AG04450 (cell line): Measurements from ENCODE around the gene DMP1. TPM values are rescaled to one million over a fixed set of nuclear protein-coding genes. Genes with fewer than 3 reads are reported as not detected.

ENCODE experiments used
- CTCF ChIA-PET: fragments of 300-600, 350-600 bp; formaldehyde crosslinking; extraction: SDS; loops from one replicate; lab custom pipeline; 2022; ENCODE audit warnings: antibody characterized with exemption, inconsistent platforms; lab: Charles Lee
- POLR2A ChIA-PET: fragments of 350-600 bp; formaldehyde crosslinking; extraction: SDS; loops from one replicate; lab custom pipeline; 2021; ENCODE audit warnings: antibody characterized with exemption, inconsistent platforms; lab: Yijun Ruan, JAX
- DNase-seq: peaks from one replicate; pipeline ENCODE4 v3.0.0-alpha.2; 2011; ENCODE audit warnings: low read depth, low spot score
- H3K27ac ChIP-seq: one replicate; pipeline ENCODE4 v1.5.1; 2012; ENCODE audit warnings: low read depth, low read length, control low read depth
- H3K27me3 ChIP-seq: one replicate; pipeline ENCODE4 v1.6.0; 2012; ENCODE audit warnings: low read length; ENCODE audit not compliant: control insufficient read depth, insufficient read depth
- H3K4me3 ChIP-seq: 2 replicates; pipeline ENCODE4 v1.5.1; 2011; ENCODE audit warnings: mild to moderate bottlenecking, low read depth, low read length, control low read depth
- H3K9me3 ChIP-seq: 2 replicates; pipeline ENCODE4 v1.5.1; 2012; ENCODE audit warnings: low read length; ENCODE audit not compliant: control insufficient read depth, insufficient read depth
- polyA plus RNA-seq: library from polyadenylated mRNA; depleted of rRNA; stranded (reverse); fragments of >200 nt; gene quantifications from 2 replicates; pipeline ENCODE4 v1.2.3, GENCODE V29; 2011
- TF ChIP-seq, protein P1 (sequence below): IDR thresholded peaks from 2 replicates; pipeline ENCODE4 v1.5.1; 2011; ENCODE audit warnings: low read depth, low read length, control low read depth, inconsistent platforms

The DMP1 gene
- polyA plus RNA-seq, 1 experiment = not detected

DNA sequence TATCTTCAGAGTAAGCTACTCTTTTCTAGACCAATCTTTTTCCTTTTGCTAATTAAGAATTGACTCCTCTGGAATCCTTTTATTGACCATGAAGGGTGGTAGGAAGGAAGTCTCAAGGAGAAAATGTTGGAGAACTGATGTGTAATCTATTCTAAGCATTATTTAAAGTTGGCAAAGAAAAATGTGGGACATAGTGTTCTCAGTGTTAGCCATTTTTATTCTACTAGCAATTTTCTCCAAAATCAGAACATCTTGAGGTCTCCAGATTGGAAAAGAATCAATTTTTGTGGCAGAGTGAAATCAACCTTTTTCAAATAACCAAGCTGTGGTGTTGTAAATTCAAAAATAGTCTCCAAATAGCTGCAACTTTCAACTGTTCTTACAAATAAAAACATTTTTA, 18.4 kb upstream of the DMP1 start:
- no peak overlapping the region for H3K27ac ChIP-seq
- ChIA-PET POLR2A (no interaction called here), CTCF (no interaction called here)
- TF ChIP-seq, protein P1, sequence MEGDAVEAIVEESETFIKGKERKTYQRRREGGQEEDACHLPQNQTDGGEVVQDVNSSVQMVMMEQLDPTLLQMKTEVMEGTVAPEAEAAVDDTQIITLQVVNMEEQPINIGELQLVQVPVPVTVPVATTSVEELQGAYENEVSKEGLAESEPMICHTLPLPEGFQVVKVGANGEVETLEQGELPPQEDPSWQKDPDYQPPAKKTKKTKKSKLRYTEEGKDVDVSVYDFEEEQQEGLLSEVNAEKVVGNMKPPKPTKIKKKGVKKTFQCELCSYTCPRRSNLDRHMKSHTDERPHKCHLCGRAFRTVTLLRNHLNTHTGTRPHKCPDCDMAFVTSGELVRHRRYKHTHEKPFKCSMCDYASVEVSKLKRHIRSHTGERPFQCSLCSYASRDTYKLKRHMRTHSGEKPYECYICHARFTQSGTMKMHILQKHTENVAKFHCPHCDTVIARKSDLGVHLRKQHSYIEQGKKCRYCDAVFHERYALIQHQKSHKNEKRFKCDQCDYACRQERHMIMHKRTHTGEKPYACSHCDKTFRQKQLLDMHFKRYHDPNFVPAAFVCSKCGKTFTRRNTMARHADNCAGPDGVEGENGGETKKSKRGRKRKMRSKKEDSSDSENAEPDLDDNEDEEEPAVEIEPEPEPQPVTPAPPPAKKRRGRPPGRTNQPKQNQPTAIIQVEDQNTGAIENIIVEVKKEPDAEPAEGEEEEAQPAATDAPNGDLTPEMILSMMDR = no peak
- no peak overlapping the region for H3K4me3 ChIP-seq
- DNase-seq = no peak
- no peaks in the 10 kb centered on the region for H3K27me3 ChIP-seq
- no peaks in the 10 kb centered on the region for H3K9me3 ChIP-seq

DNA sequence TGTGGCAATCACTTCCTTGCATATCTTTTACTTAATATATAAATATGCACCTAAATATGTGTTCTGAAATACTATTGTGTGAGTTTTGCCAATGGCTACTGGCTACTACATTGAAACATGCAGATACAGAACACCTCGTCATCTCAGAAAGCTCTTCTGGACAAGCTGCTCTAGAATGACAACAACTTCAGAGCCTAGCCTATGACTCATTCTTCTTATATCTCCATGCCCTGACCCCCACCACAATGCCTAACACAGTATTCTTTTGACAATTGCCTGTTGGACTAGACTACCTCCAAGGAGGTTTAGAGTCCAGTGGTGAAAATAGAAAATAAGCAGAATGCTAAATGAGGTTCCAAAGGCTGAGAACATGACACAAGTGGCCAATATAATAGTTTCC, 17.6 kb upstream of the DMP1 start:
- TF ChIP-seq, protein P1 = no peak
- no peaks in the 10 kb centered on the region for H3K27me3 ChIP-seq
- H3K9me3 ChIP-seq = no peaks in the 10 kb centered on the region
- CTCF ChIA-PET = no interaction called here
- no peak for DNase-seq
- no peak overlapping the region for H3K4me3 ChIP-seq
- POLR2A ChIA-PET = no interaction called here
- H3K27ac ChIP-seq = no peak overlapping the region

DNA sequence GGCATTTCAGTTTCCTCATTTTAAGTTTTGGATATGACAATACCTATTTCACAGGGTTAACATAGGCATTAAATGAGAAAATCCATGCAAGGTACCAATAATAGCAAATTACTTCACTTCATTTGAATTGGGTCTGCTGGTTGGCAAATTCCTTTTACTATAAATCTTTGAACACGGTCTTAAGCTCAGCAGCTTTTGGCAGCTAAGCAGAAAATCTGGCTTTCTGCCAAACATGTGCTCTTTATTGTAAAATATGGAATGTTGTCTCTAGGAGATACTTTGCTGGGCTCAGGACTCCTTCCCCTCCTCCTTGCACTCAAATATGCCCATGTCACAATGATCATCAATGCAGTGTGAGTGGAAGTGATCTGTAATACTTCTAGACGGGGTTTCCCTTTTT, 16.8 kb upstream of the DMP1 start:
- H3K4me3 ChIP-seq = no peak overlapping the region
- no peak overlapping the region for H3K27ac ChIP-seq
- H3K9me3 ChIP-seq = no peaks in the 10 kb centered on the region
- H3K27me3 ChIP-seq = no peaks in the 10 kb centered on the region
- ChIA-PET POLR2A (no interaction called here), CTCF (no interaction called here)
- TF ChIP-seq, protein P1 = no peak
- no peak for DNase-seq

DNA sequence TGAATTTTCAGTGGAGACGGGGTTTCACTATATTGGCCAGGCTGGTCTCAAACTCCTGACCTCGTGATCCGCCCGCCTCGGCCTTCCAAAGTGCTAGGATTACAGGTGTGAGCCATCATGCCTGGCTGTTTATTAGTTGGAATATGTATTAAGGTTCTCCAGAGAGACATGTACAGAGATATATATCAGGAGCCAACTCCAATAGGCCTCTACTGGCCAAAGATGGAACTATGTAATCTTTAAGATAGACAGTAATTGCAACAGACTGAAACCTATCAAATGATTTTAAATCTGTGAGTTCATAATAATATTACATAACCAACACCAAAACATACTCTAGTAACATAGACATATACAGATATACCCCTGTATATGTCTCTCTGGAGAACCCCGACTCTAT, 5.8 kb upstream of the DMP1 start:
- CTCF ChIA-PET = interaction anchor here (0.6 kb wide), 1 partner anchor 19 kb away, joined by 3 read pairs; no protein-coding TSS in a partner anchor
- H3K27ac ChIP-seq = no peak overlapping the region
- POLR2A ChIA-PET = no interaction called here
- DNase-seq = no peak
- H3K4me3 ChIP-seq = no peak overlapping the region
- no peaks in the 10 kb centered on the region for H3K9me3 ChIP-seq
- no peaks in the 10 kb centered on the region for H3K27me3 ChIP-seq
- TF ChIP-seq, protein P1 = no peak

DNA sequence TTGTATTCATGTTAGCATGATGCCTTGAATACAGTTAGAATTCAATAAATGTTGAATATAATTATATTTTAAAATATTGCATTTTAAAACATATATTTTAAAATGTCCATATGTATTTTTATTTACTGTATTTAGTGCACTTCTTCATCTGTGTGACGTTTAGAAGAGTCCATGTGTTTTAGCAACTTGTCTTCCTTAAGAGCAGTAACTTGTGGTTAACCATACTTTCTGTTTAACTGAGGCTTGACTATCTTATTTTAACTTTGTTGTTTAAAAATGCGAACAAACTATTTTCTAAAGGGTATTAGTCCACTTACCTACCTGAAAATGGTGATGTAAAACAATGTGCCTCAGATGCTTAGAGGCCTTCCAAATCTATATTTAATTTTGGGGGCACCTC, 858 bp downstream of the DMP1 start:
- H3K4me3 ChIP-seq = no peak overlapping the region
- no peak overlapping the region for H3K27ac ChIP-seq
- POLR2A ChIA-PET = no interaction called here
- TF ChIP-seq, protein P1 = no peak
- CTCF ChIA-PET = no interaction called here
- H3K9me3 ChIP-seq = no peaks in the 10 kb centered on the region
- DNase-seq = no peak
- H3K27me3 ChIP-seq = no peaks in the 10 kb centered on the region
